ENCODE results near the gene CREB3L2.

DNA sequence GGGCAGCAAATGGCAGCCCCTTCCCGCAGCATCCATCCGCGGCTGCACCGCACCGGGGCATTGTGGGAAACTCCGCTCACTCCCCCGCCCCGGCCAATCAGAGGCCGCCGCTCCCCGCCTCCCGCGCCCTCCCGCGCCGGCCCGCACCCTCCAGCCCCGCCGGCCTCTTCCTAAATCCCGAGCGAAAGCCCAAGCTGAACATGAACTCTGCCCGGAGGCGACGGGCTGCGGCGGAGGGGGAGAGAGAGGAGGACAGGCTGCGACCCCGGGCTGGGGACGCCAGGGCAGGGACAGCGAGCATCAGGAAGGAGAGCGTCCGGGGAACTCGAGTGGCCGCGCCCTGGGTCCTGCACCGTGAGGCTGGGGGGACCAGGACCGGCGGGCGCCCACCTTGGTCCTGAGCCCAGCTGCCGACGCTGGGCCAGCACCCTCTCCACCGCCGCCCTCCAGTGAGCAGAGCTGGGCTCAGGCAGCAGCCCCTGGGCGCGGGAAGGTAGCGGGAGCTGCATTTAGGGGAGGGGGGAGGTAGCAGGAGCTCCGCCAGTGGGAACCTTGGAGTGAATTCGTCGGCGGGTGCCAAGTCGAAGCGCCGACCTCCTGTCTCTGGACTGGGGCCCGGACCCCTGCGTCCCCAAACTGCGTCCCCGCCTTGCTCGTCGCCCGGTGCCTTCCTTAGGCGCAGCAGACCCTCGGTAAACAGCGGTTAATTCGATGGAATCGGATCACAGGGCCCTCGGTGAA, 154.9 kb downstream of the CREB3L2 start, which contains the start of gene DGKI:
- no peak for TF ChIP-seq POLR2A (IDR thresholded peaks at IDR 0.05)
- TF ChIP-seq, protein P1, sequence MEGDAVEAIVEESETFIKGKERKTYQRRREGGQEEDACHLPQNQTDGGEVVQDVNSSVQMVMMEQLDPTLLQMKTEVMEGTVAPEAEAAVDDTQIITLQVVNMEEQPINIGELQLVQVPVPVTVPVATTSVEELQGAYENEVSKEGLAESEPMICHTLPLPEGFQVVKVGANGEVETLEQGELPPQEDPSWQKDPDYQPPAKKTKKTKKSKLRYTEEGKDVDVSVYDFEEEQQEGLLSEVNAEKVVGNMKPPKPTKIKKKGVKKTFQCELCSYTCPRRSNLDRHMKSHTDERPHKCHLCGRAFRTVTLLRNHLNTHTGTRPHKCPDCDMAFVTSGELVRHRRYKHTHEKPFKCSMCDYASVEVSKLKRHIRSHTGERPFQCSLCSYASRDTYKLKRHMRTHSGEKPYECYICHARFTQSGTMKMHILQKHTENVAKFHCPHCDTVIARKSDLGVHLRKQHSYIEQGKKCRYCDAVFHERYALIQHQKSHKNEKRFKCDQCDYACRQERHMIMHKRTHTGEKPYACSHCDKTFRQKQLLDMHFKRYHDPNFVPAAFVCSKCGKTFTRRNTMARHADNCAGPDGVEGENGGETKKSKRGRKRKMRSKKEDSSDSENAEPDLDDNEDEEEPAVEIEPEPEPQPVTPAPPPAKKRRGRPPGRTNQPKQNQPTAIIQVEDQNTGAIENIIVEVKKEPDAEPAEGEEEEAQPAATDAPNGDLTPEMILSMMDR (IDR thresholded peaks at IDR 0.05) = no peak

Measured in adrenal gland (tissue), 5 donors.